GM23248 (cell line): Measurements from ENCODE around the gene ZDHHC14. TPM values are rescaled to one million over a fixed set of nuclear protein-coding genes. Genes with fewer than 3 reads are reported as not detected.

Source experiments
- DNase-seq: peaks from one replicate; pipeline ENCODE4 v3.0.0-alpha.2; 2015
- H2AFZ ChIP-seq: fragments of 200-600 bp; sonication (generic); 2 replicates; pipeline ENCODE4 v1.6.1; 2016; ENCODE audit warnings: antibody characterized with exemption
- H3F3A ChIP-seq: fragments of 200-600 bp; sonication (generic); 2 replicates; pipeline ENCODE4 v1.6.1; 2016; ENCODE audit warnings: mild to moderate bottlenecking, antibody characterized with exemption, mixed run types; ENCODE audit not compliant: insufficient read depth
- H3K27ac ChIP-seq: fragments of 200-600 bp; sonication (generic); 2 replicates; pipeline ENCODE4 v1.5.1; 2016; ENCODE audit warnings: mild to moderate bottlenecking
- H3K27me3 ChIP-seq: fragments of 200-600 bp; sonication (generic); replicated peaks from 2 replicates; pipeline ENCODE4 v1.6.1; 2016; ENCODE audit warnings: mild to moderate bottlenecking; ENCODE audit not compliant: insufficient read depth
- H3K36me3 ChIP-seq: fragments of 200-600 bp; sonication (generic); 2 replicates; pipeline ENCODE4 v1.6.1; 2016; ENCODE audit warnings: low read depth, mild to moderate bottlenecking
- H3K4me1 ChIP-seq: fragments of 200-600 bp; sonication (generic); 2 replicates; pipeline ENCODE4 v1.6.1; 2016; ENCODE audit warnings: mild to moderate bottlenecking; ENCODE audit not compliant: insufficient read depth
- H3K4me2 ChIP-seq: fragments of 200-600 bp; sonication (generic); one replicate; pipeline ENCODE4 v1.6.1; 2016; ENCODE audit warnings: mild to moderate bottlenecking; ENCODE audit not compliant: unreplicated experiment
- H3K4me3 ChIP-seq: fragments of 200-600 bp; sonication (generic); 2 replicates; pipeline ENCODE4 v1.5.1; 2016; ENCODE audit warnings: mild to moderate bottlenecking
- H3K79me2 ChIP-seq: fragments of 200-600 bp; sonication (generic); 2 replicates; pipeline ENCODE4 v1.6.1; 2016; ENCODE audit warnings: mild to moderate bottlenecking; ENCODE audit not compliant: insufficient read depth
- H3K9ac ChIP-seq: fragments of 200-600 bp; sonication (generic); 2 replicates; pipeline ENCODE4 v1.6.1; 2016; ENCODE audit warnings: mild to moderate bottlenecking
- H3K9me2 ChIP-seq: fragments of 200-600 bp; sonication (generic); 2 replicates; pipeline ENCODE4 v1.6.1; 2016; ENCODE audit warnings: mixed run types, mild to moderate bottlenecking, moderate library complexity; ENCODE audit not compliant: insufficient read depth
- H3K9me3 ChIP-seq: fragments of 200-600 bp; sonication (generic); one replicate; pipeline ENCODE4 v1.6.1; 2017; ENCODE audit warnings: low read depth
- H4K20me1 ChIP-seq: fragments of 200-600 bp; sonication (generic); 2 replicates; pipeline ENCODE4 v1.6.0; 2016; ENCODE audit not compliant: insufficient read depth
- EZH2 ChIP-seq: fragments of 200-600 bp; sonication (generic); IDR thresholded peaks from 2 replicates; pipeline ENCODE4 v1.6.1; 2018; ENCODE audit warnings: antibody characterized with exemption, mild to moderate bottlenecking; ENCODE audit not compliant: insufficient read depth, poor library complexity, severe bottlenecking
- EZH2phosphoT487 ChIP-seq: fragments of 200-600 bp; sonication (generic); IDR thresholded peaks from 2 replicates; pipeline ENCODE4 v1.6.1; 2018; ENCODE audit warnings: antibody characterized with exemption, moderate library complexity, mild to moderate bottlenecking, low read depth; ENCODE audit not compliant: insufficient read depth
- WGBS, 2 experiments: methylation state at CpG; one replicate each; pipeline ENCODE4 v1.1.6; 2015 to 2017; ENCODE audit warnings: low lambda C conversion rate in 2 of 2, low coverage in 1 of 2; ENCODE audit errors: missing lambda C conversion rate in 2 of 2; 5-methylcytosine and 5-hydroxymethylcytosine counted together
- in situ Hi-C: fragments of 300-500 bp; cut with MboI; formaldehyde crosslinking; loops from 2 replicates; pipeline ENCODE4 v1.15.0; 2020
- polyA plus RNA-seq: library from polyadenylated mRNA; unstranded; fragments of >200 nt; fragmentation: Nextera tagmentation; extraction: Ambion mirVana; gene quantifications from 2 replicates; pipeline ENCODE4 v1.2.1, GENCODE V29; 2016
- total RNA-seq: library from RNA; depleted of rRNA; stranded (reverse); fragments of >200 nt; shearing (Covaris generic); gene quantifications from 2 replicates; pipeline ENCODE4 v1.2.3, GENCODE V29; 2014

The ZDHHC14 gene
- total and polyA plus RNA-seq, 2 experiments from 2014 or later = 1.4 to 4.5 TPM

GRCh38 chr6:157597461-157598312 is 216.7 kb downstream of the ZDHHC14 start:
- Histone ChIP-seq H3K9me2 (no peaks in the 10 kb centered on the region), H3K4me1 (no peaks in the 10 kb centered on the region), H3K9me3 (no peaks in the 10 kb centered on the region), H3K9ac (no peak overlapping the region), H3F3A (no peaks in the 10 kb centered on the region), H3K4me2 (no peak overlapping the region), H3K4me3 (no peak overlapping the region), H3K27ac (no peak overlapping the region), H3K27me3 (no peaks in the 10 kb centered on the region), H3K79me2 (no peaks in the 10 kb centered on the region), H4K20me1 (no peaks in the 10 kb centered on the region), H2AFZ (no peak overlapping the region), H3K36me3 (no peaks in the 10 kb centered on the region)
- TF ChIP-seq EZH2 (no peak), EZH2phosphoT487 (no peak)
- WGBS, 2 experiments = 24 to 28% methylated on average over 9 of the region's 9 CpGs
- peak; percentile 61 for DNase-seq
- in situ Hi-C loops = no loop called here

GRCh38 chr6:157599191-157599590 is 218.2 kb downstream of the ZDHHC14 start:
- 93% methylated on average over 12 of the region's 12 CpGs for WGBS, 2 experiments
- H3K4me2 ChIP-seq = no peak overlapping the region

GRCh38 chr6:157600807-157601206 is 219.8 kb downstream of the ZDHHC14 start:
- H3F3A ChIP-seq = no peaks in the 10 kb centered on the region
- no peaks in the 10 kb centered on the region for H3K27me3 ChIP-seq
- TF ChIP-seq EZH2phosphoT487 (no peak), EZH2 (no peak)
- H2AFZ ChIP-seq = no peak overlapping the region
- no peaks in the 10 kb centered on the region for H3K9me2 ChIP-seq
- H3K4me3 ChIP-seq = no peak overlapping the region
- no peak overlapping the region for H3K27ac ChIP-seq
- H3K36me3 ChIP-seq = no peaks in the 10 kb centered on the region
- no peaks in the 10 kb centered on the region for H4K20me1 ChIP-seq
- no peak overlapping the region for H3K4me2 ChIP-seq
- no peaks in the 10 kb centered on the region for H3K9me3 ChIP-seq
- no peak overlapping the region for H3K9ac ChIP-seq
- no peaks in the 10 kb centered on the region for H3K4me1 ChIP-seq
- WGBS, 2 experiments = 96 to 98% methylated on average over 15 of the region's 15 CpGs
- no peak for DNase-seq
- H3K79me2 ChIP-seq = no peaks in the 10 kb centered on the region
- in situ Hi-C loops = no loop called here

More at GRCh38 chr6:157599191-157599590, 218.2 kb downstream of the ZDHHC14 start:
- H3K9me3 ChIP-seq = no peaks in the 10 kb centered on the region
- DNase-seq = no peak
- TF ChIP-seq EZH2 = no peak
- no peak for TF ChIP-seq EZH2phosphoT487
- in situ Hi-C loops = no loop called here
- H3K36me3 ChIP-seq = no peaks in the 10 kb centered on the region
- H4K20me1 ChIP-seq = no peaks in the 10 kb centered on the region
- no peak overlapping the region for H3K9ac ChIP-seq
- no peaks in the 10 kb centered on the region for H3K4me1 ChIP-seq
- no peak overlapping the region for H2AFZ ChIP-seq
- H3K79me2 ChIP-seq = no peaks in the 10 kb centered on the region
- no peaks in the 10 kb centered on the region for H3F3A ChIP-seq
- no peak overlapping the region for H3K4me3 ChIP-seq
- H3K27ac ChIP-seq = no peak overlapping the region
- no peaks in the 10 kb centered on the region for H3K27me3 ChIP-seq
- H3K9me2 ChIP-seq = no peaks in the 10 kb centered on the region

GRCh38 chr6:157602521-157603295 is 221.7 kb downstream of the ZDHHC14 start:
- no peak overlapping the region for H2AFZ ChIP-seq
- no peak overlapping the region for H3K27ac ChIP-seq
- H3K4me2 ChIP-seq = no peak overlapping the region
- TF ChIP-seq EZH2 (no peak), EZH2phosphoT487 (no peak)
- no peaks in the 10 kb centered on the region for H3K9me3 ChIP-seq
- no peaks in the 10 kb centered on the region for H3K27me3 ChIP-seq
- H3F3A ChIP-seq = no peaks in the 10 kb centered on the region
- WGBS, 2 experiments = 87% methylated on average over 18 of the region's 18 CpGs
- in situ Hi-C loops = no loop called here
- H3K9ac ChIP-seq = no peak overlapping the region
- no peak for DNase-seq
- no peaks in the 10 kb centered on the region for H3K4me1 ChIP-seq
- H3K4me3 ChIP-seq = no peak overlapping the region
- no peaks in the 10 kb centered on the region for H3K9me2 ChIP-seq
- H3K36me3 ChIP-seq = no peaks in the 10 kb centered on the region
- no peaks in the 10 kb centered on the region for H4K20me1 ChIP-seq
- no peaks in the 10 kb centered on the region for H3K79me2 ChIP-seq
